GM19468 (cell line): Measurements from ENCODE around the gene DUSP8.

ENCODE experiments used
- ATAC-seq: cut with Tn5 transposase; IDR thresholded peaks from one replicate; pipeline ENCODE4 v1.9.1; 2021; ENCODE audit warnings: mild to moderate bottlenecking, moderate library complexity, moderate number of reproducible peaks; ENCODE audit not compliant: unreplicated experiment; ENCODE audit errors: extremely low read depth

DUSP8 gene

DNA sequence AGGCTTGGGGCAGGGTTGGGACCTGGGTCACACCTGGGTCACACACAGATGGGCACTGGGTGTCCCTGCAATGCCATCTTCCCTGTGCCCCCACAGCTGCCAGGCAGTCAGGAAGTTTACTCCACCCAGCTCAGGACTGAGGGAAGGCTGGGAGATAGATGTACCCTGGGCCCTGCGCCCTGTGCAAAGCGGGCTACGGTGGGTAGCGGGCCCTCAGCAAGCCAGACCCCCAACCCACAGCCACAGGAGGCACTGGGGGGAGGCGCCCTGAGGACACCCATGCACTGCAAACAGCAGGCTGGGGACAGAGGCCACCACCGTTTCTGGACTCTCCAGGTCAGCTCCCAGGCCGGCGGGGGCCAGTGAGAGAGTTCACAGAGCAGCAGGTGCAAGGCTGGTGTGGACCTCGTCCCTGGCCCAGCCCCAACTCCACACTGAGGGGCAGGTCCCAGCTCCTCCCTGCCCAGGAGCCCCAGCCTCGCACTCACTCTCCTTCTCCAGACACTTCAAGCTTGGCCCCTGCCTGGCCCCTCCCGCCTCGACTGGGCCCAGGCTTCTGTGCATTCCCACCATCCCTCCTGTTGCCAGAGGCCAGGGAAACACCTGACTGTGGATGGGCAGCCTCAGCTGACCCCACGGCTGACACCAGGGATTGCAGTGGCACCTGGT, 4.9 kb downstream of the DUSP8 start:
- no peak for ATAC-seq

GRCh38 chr11:1566381-1567051, 5.6 kb downstream of the DUSP8 start:
- no peak for ATAC-seq

GRCh38 chr11:1565904-1566247, 6.2 kb downstream of the DUSP8 start:
- no peak for ATAC-seq

DNA sequence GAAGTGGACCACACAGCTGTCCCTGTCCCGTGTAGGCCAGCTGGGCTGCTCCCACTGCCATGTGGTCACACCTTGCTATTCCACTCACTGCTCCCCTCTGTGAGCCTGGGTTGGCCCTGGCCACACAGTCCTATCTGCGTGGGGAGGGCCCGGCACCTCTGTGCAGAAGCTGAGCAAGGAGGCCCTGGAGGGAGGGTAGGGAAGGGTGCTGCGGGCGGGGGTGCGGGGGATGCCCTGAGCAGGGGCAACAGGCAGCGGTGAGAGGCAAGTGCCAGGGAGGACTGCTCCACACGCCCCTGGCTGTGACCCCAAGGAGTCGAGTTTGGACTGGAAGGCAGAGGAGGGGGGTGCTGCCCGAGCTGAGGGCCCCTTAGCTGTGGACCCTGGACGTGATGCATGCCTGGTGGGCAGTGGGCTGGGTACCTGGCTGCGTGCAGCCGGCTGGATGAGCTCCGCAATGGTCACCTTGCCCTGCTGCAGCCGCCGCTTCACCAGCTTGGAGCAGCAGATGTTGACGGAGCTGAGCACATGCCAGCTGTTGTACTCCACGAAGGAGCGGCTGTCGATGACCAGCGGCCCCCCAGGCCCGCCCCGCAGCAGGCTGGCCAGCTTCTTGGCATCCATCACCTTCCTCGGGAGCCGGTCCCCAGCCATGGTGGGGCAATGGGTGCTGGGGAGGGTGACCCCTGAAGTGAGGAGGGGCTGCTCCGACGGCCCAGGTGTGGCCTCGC, 6.7 kb downstream of the DUSP8 start:
- no peak for ATAC-seq

DNA sequence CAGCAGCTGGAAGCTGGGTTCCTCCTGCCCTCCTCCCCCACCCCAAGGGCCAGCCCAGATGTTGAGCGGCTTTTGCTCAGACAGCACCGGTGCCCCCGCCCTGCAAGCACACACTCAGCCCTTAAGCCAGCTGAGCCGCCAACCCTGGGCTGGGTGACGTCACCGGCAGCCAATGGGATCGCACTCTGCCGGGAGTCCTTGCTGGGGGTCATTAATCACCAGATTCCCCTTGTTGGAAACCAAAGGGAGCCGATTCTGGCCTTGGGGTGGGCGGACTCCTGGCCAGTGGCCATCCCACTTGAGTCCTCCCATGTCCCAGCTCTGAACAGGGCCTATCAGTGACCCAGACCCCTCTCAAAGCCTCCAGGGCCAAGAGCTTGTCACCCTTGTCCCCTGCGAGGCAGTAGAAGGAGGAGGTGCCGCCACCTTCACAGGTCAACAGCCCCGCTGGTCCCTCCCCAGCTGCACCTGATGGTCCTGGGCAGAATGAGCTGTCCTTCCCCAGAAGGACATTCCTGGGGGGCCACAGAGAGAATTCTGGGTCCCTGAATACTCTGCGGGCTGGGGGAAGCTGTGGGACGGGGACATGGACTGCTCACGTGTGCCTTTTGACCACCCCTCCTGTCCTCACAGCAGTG, 7.4 kb downstream of the DUSP8 start:
- no peak for ATAC-seq

- ATAC-seq: no peak
Measured at GRCh38 chr11:1563697-1564534, 8.2 kb downstream of the DUSP8 start.

DNA sequence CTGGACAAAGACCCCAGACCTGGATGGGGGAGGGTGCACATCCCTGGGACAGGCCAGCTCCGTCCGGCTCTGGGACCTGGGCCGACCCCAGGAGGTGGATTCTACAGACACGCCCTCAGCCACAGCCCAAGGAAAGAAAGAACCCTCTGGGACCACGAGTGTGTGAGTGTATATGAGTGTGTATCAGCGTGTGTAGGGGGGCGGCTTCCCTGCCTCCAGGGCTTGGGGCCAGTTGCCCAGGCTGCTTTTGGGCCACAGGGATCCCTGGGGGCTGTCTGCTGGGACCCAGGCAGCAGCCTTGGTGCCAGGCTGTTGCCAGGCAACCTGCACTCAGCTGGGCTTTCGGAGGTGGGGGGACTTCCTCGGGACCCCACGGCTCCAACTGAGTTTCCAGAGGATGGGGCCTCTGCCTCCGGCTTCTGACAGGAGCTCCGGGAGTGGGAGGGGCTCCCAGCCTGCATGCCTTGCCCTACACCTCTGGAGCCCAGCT, 8.9 kb downstream of the DUSP8 start:
- no peak for ATAC-seq

DNA sequence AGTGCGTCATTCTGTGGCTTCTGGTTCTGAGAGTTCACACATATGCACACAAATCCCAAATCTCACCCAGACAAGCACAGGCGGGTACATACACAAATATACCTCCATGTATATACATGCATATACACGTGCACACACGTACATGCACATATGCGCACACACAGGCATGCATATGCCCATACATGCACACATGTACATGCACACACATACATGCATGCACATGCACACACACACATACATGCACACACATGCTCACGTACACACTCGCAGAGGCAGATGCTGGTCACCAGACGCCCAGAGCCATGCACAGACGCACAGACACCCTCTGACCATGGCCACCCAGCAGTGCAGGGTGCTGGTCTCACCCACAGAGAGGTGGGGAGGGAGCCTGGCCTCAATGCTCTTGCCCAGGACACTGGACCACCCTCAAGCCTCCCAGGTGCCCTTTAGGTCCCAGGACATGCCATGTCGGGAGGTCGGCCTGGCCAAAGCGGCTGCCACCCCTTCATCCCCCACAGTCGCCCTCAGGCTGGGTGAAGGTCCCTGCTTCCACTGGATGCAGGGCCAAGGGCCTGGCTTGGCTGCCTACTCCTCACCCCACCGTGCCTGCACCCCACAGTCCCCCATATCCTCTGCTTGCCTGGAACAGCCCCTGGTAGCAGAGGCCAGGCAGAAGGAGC, 9.5 kb downstream of the DUSP8 start:
- no peak for ATAC-seq

DNA sequence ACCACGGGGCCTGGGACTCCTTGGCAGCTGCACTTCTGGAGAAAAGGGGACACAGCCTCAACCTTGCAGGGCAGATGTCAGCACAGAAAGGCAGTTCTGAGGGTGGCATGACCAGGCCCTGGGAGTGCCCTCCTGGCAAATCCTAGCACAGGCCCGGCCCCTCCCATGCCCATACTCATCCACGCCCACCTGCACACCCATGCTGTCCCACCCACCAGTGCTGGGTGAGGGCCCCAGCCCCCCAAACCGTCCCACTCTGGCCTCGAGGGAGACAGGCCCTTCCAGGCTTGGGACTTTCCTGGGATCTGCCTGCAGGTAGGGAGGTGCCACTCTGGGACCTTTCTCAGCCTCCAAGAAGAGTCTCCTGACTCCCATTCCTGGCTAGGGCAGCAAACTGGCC, 10.1 kb downstream of the DUSP8 start:
- ATAC-seq: no peak

DNA sequence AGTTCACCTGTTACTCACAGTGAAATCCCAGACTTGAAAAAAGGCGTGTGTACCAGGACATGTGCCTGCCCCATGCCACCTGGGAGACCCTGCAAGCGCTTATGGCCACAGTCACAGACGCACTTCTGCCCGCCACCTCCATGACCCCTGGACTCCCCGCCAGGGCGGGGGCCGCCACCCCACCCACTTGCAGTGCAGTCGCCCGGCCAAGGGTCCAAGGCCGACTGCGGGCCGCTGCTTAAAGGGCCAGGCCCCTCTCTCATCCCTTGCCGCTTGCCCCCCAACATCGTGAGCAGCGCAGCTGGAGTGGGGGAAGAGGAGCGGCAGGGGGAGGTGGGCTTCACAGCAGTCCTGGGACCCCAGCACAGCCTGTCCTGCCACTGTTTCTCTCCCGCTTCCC, 10.8 kb downstream of the DUSP8 start:
- no peak for ATAC-seq

DNA sequence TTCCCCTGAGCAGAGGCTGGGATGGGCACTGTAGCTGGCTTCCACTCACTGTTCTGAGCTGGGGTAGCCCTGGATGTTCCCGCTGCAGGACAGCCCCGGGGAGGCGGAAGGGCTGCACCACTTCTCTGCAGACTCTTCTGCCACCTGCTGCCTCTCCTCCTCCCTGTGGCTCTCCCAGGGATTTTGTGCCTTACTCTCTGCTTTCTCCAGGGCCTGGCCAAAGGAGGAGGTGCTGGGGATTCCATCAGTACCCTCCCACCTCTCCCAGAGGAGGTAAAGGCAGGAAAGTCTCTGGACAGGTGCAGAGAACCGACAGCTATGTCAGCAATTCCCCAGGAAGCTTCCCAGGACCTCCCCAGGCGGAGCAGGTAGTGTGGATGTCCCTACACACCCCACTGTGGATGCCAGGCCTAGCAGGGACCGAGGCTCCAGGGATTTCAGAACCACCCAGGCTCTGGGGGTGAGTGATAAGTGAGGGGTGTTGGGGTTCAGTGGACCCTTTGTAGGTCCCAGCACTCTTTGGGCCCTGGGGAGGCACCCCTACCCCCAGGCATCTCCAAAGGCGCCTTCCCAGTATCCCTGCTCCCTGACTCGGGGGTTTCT, 11.3 kb downstream of the DUSP8 start:
- no peak for ATAC-seq

GRCh38 chr11:1560002-1560648, 11.9 kb downstream of the DUSP8 start:
- ATAC-seq: no peak

DNA sequence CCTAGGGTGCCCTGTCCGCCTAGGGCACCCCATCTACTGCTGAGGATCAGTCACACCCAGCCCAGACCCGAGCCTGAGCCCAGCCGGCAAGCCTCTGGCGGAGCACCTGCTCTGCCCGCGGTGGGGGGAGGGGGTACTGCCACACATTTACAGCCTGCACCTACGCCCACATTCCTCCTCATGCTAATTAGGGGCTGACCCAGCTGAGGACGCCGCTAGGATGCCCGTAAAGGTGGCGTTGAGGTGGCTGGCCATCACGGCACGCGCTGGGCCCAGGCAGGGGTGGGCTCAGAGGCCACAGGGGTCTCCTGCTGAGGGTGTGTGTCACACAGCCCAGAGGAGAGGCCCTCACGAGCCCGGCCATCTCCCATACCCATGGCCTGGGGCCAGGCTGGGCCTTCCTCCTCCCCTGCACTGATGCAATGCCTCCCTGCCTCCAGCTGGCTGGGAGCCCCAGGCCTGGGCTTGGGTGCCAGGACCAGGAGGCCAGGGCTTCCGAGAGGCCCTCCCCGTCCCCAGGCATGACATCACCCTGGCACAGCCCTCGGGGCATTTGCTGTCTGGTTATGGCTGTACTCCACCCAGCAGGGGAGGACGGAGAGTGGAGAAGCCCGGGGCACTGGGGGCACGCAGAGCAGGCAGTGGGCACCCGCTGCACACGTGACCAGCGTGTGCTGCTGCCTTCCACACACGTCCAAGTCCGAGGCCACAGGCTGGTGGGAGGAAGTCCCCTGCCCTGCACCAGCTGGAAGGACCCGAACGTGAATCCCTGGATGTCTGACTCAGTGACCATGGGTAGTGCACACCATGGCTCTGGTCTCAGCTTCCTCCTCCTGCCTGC, 12.7 kb downstream of the DUSP8 start:
- ATAC-seq: no peak

GRCh38 chr11:1558775-1559110, 13.3 kb downstream of the DUSP8 start:
- ATAC-seq: no peak

GRCh38 chr11:1557904-1558774, 13.9 kb downstream of the DUSP8 start:
- no peak for ATAC-seq

DNA sequence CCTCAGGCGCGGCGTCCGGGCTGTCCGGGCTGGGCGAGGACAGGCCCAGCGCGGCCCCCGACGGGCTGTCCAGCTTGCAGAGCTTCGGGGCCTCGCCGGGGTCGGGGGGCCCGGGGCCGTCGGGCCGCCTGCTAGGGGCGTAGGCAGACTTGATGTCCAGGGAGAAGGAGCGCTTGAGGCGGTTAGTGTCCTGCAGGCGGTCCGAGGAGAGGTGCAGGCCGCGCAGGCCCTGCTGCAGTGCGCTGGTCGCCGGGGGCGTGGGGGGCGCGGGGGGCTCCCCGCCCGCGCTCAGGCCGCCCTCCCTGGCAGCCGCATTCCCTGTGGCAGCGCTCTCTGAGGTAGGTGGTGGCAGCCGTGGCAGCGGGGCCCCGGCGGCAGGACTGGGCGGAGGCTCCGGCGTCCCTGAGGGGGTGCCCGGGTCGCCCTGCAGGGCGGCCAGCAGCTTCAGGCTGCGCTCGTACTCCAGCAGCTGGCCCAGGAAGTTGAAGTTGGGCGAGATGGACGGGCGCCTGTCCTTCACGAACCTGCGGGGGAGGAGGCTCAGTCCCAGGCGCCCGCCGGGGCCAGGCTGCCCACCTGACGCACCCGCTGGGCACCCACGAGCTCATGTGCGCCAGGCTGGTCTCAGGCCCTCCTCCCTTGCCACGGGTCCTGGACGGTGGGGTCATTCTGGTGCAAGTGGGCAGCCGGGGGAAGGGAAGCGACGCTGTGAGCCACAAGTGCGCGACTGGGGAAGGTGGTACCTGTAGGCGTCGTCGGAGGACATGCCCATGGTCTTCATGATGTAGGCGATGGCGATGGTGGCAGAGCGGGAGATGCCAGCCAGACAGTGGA, 14.8 kb downstream of the DUSP8 start:
- no peak for ATAC-seq
